HG03060 (cell line): ENCODE data around the gene PHLDA2.

Experiments
- ATAC-seq: cut with Tn5 transposase; IDR thresholded peaks from one replicate; pipeline ENCODE4 v1.9.1; 2021; ENCODE audit warnings: low read depth, moderate number of reproducible peaks; ENCODE audit not compliant: unreplicated experiment

The PHLDA2 gene, protein sequence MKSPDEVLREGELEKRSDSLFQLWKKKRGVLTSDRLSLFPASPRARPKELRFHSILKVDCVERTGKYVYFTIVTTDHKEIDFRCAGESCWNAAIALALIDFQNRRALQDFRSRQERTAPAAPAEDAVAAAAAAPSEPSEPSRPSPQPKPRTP

GRCh38 chr11:2928605-2929530 is at the start of gene PHLDA2:
TSS of gene PHLDA2 (minus strand) at chr11:2929420. CDS start at chr11:2929364, 56 bp downstream.
- ATAC-seq, result no peak

- no peak for ATAC-seq
Measured at GRCh38 chr11:2977113-2977512, 47.9 kb upstream of the PHLDA2 start.

DNA sequence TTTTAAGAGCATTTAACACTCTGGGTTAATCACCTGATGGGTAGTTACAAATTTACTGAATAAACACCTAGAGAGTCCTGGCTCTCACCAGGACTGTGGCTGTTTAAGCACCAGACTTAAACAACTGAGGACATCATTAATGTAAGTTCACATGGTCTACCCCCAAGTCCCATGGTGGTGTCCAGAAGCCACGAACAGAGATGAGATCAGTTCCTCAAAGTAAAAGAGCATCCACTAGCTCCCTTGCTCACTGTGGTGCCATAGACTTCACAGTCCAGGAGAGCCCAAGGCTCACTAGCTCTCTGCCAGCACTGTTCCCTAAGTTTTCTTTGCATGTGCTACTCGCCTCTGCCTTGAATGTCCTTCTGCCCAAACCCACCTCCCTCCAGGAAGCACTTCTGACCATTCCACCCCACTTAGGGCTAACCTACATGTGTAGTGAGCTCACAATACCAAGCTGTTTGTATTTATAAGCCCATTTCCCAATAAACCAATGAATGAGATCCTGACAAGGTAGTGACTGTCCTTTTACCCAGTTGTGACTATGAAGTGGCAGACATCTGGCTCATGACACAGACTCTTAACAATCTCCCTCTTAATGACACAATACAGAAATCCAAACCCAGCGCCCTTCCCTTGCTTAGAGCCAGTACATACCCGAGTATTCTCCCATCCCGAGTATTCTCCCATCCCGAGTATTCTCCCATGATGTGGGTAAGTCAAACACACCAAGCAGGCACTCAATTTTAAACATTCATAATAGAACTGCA is 47.3 kb upstream of the PHLDA2 start:
- no peak for ATAC-seq

- ATAC-seq, result no peak
Measured at GRCh38 chr11:2975594-2975993, 46.4 kb upstream of the PHLDA2 start.

GRCh38 chr11:2974272-2974671 is 45.1 kb upstream of the PHLDA2 start:
- no peak for ATAC-seq

GRCh38 chr11:2968341-2968900 is 39.2 kb upstream of the PHLDA2 start:
- no peak for ATAC-seq

DNA sequence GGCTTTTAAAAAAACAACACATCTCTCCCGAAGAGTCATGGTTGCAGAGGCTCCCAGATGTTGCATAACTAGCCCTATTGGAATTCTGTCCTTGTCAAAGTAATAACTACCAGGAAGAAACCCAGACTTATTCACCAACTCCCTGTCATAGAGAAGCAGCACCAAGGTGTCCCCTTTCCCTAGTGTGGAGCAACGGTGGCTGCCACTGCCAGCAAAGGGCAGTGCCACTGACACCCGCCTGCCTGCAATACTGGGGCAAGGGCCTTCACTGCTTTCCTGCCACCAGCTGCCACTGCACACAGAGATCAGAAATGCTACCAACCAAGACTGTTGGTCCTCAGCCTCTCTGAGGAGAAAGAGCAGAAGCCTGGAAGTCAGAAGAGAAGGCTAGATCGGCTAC is 35.6 kb upstream of the PHLDA2 start:
- ATAC-seq, result no peak

GRCh38 chr11:2963761-2964160 is 34.5 kb upstream of the PHLDA2 start:
- no peak for ATAC-seq

DNA sequence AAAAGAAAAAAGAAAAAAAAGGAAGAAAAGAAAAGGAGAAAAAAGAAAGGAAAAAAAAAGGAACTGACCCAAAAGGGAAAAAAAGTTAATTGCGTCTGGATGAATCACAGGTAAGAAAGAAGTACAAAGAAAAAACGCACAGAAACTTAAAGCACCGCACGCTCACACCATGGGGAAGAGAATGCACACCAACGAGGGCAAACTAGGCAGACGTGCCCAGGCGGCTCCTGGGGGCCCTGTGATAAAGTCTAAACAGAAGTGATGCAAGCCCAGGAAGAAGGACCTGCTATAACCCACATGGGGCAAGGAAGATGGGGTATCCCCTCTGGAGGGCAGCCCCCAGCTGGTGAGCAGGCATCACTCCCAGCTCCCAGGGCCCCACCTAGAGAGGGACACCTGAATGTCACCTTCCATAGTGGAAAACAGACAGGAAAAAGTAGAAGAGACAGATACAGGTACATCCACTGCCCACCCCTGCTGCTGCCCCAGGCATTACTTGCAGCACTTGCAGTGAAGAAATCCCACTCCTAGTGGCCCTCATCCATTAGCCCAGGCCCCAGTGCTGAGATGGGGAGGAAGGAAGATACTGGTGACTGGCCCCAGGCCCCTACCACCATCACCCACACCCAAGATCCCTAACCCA is 34.0 kb upstream of the PHLDA2 start:
- no peak for ATAC-seq

DNA sequence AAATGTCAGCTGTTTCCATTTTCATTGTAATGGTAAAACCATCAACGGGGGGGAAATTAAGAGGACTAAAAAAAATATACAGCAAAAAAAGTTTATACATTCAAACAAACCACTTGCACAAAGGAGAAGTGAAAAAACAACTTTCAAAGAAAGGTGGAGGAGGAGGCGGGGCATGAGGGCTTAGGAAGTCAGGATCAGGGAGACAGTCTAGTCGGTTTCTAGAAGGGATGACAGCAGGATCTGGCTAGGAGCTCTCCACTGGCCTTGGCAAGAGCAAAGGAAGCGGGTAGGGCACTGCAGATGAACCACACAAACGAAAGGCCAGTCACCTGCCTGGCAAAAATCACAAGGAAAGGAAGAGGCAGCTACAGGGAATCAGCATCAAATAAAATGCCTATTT is 31.9 kb upstream of the PHLDA2 start:
- no peak for ATAC-seq

GRCh38 chr11:2960139-2960538 is 30.9 kb upstream of the PHLDA2 start:
- no peak for ATAC-seq

- ATAC-seq, result no peak
Measured at GRCh38 chr11:2958251-2958650, 29.0 kb upstream of the PHLDA2 start.

GRCh38 chr11:2955906-2956476 is 26.8 kb upstream of the PHLDA2 start:
- no peak for ATAC-seq

- no peak for ATAC-seq
Measured at GRCh38 chr11:2954263-2954662, 25.0 kb upstream of the PHLDA2 start.

GRCh38 chr11:2952290-2952689 is 23.1 kb upstream of the PHLDA2 start:
- ATAC-seq, result no peak

- no peak for ATAC-seq
Measured at GRCh38 chr11:2951231-2952110, 22.3 kb upstream of the PHLDA2 start.

DNA sequence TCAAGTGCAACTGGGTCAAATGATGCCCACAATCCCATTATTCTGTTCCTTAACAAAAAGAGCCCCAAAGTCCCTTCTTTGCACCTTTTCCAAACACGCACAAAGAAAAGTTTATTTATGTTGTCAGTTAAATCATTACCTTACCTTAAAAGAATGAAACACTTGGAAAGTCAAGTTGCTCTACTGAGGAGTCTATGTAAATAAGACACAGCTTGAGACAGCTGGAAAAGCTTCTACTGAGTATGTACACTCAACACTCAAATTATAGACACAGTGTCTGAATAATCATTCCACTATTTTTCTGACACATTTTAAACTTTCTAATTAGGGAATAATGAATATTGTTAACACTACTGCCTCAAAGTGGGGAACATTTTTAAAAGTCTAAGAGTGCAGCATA is 21.6 kb upstream of the PHLDA2 start:
- ATAC-seq, result no peak

DNA sequence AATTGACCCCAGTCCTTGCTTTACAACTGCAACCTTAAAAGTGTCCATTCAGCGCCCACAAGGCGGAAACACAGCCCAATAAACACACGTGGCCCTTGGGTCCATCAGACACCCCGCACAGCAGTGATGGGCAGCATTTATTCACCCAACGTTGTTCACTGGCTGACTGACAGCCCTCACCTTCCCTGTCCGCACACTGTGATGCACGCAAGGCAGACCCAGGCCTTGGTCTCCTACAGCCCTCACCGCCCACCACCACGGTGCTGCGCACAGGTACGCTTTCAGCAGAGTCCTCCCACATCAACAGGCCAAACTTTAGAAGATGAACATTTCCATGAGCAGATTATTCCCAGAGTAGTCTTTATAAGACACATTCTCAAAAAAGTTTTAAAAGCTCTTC is 20.7 kb upstream of the PHLDA2 start:
- no peak for ATAC-seq

- ATAC-seq, result no peak
Measured at GRCh38 chr11:2947744-2948143, 18.5 kb upstream of the PHLDA2 start.
